Heart left ventricle (tissue), 16 donors: ENCODE results near the gene EIF4G1. TPM values are rescaled to one million over a fixed set of nuclear protein-coding genes. Genes with fewer than 3 reads are reported as not detected.

ENCODE experiments used
- ATAC-seq, 4 donors: fragments of 200-7000 bp; cut with Tn5 transposase; one replicate each; pipeline ENCODE4 v1.9.1; 2020 to 2022; ENCODE audit warnings: moderate library complexity in 4 of 4, mild to moderate bottlenecking in 3 of 4, moderate number of reproducible peaks in 1 of 4
- DNase-seq, 5 donors: peaks; one replicate each; pipeline ENCODE4 v3.0.0-alpha.2; 2020
- H3K27ac ChIP-seq, 12 donors: fragments of 200-600 bp; sonication (generic) in 4 of 12; one replicate each; pipeline versions ENCODE4 v1.5.0 to v1.8.0; 2016 to 2022; ENCODE audit warnings: mild to moderate bottlenecking in 2 of 12
- H3K27me3 ChIP-seq, 9 donors: fragments of 200-600 bp; sonication (generic) in 2 of 9; one replicate each; pipeline versions ENCODE4 v1.5.1 to v1.8.0; 2016 to 2022; ENCODE audit warnings: mild to moderate bottlenecking in 3 of 9
- H3K36me3 ChIP-seq, 9 donors: fragments of 200-600 bp; sonication (generic) in 2 of 9; one replicate each; pipeline versions ENCODE4 v1.5.0 to v1.8.0; 2018 to 2022; ENCODE audit warnings: mild to moderate bottlenecking in 2 of 9
- H3K4me1 ChIP-seq, 12 donors: fragments of 200-600 bp; sonication (generic) in 4 of 12; one replicate each; pipeline versions ENCODE4 v1.5.0 to v1.8.0; 2016 to 2022; ENCODE audit warnings: mild to moderate bottlenecking in 3 of 12
- H3K4me3 ChIP-seq, 12 donors: fragments of 200-600 bp; sonication (generic) in 4 of 12; one replicate each; pipeline versions ENCODE4 v1.5.0 to v1.8.0; 2017 to 2022; ENCODE audit warnings: mild to moderate bottlenecking in 9 of 12, moderate library complexity in 4 of 12
- H3K9me3 ChIP-seq, 12 donors: fragments of 200-600 bp; sonication (generic) in 4 of 12; one replicate each; pipeline versions ENCODE4 v1.5.0 to v1.8.0; 2016 to 2022; ENCODE audit warnings: mild to moderate bottlenecking in 1 of 12
- CTCF ChIP-seq, 12 donors: fragments of 200-600 bp; sonication (generic) in 4 of 12; IDR thresholded peaks; one replicate each; pipeline versions ENCODE4 v1.5.0 to v1.8.0; 2018 to 2022; ENCODE audit warnings: antibody characterized with exemption in 12 of 12, mild to moderate bottlenecking in 5 of 12
- POLR2A ChIP-seq, 2 donors: fragments of 450-650 bp; IDR thresholded peaks; one replicate each; pipeline ENCODE4 v1.6.1; 2017; ENCODE audit warnings: antibody characterized with exemption in 2 of 2, mild to moderate bottlenecking in 2 of 2, moderate library complexity in 2 of 2
- WGBS, 4 donors: extraction: QIAGEN DNeasy Blood & Tissue Kit in 2 of 4; methylation state at CpG; one replicate each; pipeline versions ENCODE4 v1.1.5 to v1.1.7; 2013 to 2018; 5-methylcytosine and 5-hydroxymethylcytosine counted together
- intact Hi-C, 10 donors: fragments of 100-400 bp; cut with DNase I; formaldehyde crosslinking; loops; one replicate each; pipeline versions ENCODE4 v1.11.1 to v1.14.2; 2022
- polyA plus RNA-seq, 2 donors: library from polyadenylated mRNA; stranded (reverse); fragments of 200-250 nt; gene quantifications; one replicate each; pipeline ENCODE4 v1.2.3, GENCODE V29; 2013
- total RNA-seq, 9 donors: library from RNA; depleted of rRNA in 2 of 9; stranded (reverse); fragments of >200 nt in 2 of 9; fragmentation: NEBNext Ultra II Directional in 3 of 9; extraction: Animal tissue kit (Norgen Biotek cat#: 25700) in 3 of 9; gene quantifications; one replicate each; pipeline versions ENCODE4 v1.1.0 to v1.2.4, GENCODE V29; 2016 to 2023
- donor health status: ischemic (EF 13 %, LVEDD 7.1; RV severe dilation, severe dysfunction).
- donor health status: healthy with polysubstance abuse.
- donor health status: DM: no; HTN: yes; CAD: no.
- donor health status: DM: no; HTN: no; CAD: no.
- donor health status: ischemic (EF 25% LVEDD 6.9; RV normal size, moderate dysfunction).
- donor health status: ischemic (EF 25% LVEDD 5.7; RV mildly dilated, moderate dysfunction).
- donor health status: healthy.
- donor health status: DM: yes; HTN: yes; CAD: no.
- donor health status: ischemic (EF 35%, LVEDD 5.7; RV mildly dilated, moderate dysfunction).
- donor health status: nonischemic (EF 11% LVEDD 7.7; RV severe dilation, severe dysfunction).
- donor health status: DM: yes; HTN: yes; CAD: no.
- donor health status: PGD.
- donor health status: ischemic (EF 29% LVEDD 5.4; RV normal size, mild dysfunction).
- donor health status: nonischemic (EF 23%, LVEDD 6.1; RV moderate dilation, normal function).

Gene EIF4G1
- total and polyA plus RNA-seq, 11 donors, result 178 to 407 (median 229) TPM

GRCh38 chr3:184360929-184361531 is 46.6 kb downstream of the EIF4G1 start:
- 9 to 34% (median 10%) methylated on average over 6 to 24 of the region's 24 CpGs for WGBS, 4 donors
- Histone ChIP-seq H3K27ac (peak overlapping the region; percentile 97 to 100 (median 100)), H3K4me1 (peaks cover 0 to 31% (median 22%) of the 10 kb centered on the region in 12 donors), H3K4me3 (peak overlapping the region; percentile 63 to 100 (median 91)), H3K27me3 (no peaks in the 10 kb centered on the region), H3K36me3 (peaks cover 0 to 22% (median 14%) of the 10 kb centered on the region in 9 donors), H3K9me3 (no peaks in the 10 kb centered on the region)
- DNase-seq (no peak), ATAC-seq (no peak)
- TF ChIP-seq CTCF (IDR thresholded peaks at IDR 0.05) (no peak), POLR2A (IDR thresholded peaks at IDR 0.05) (no peak)
- intact Hi-C loops, result loop anchor here in 3 of 10 donors (5.0 to 10.0 kb wide), 4 partner anchors 46 to 416 kb away; partner anchors contain the start of gene EIF4G1 (in 1 of the 3)

GRCh38 chr3:184361532-184361931 is 47.1 kb downstream of the EIF4G1 start, which contains the start of the genes CLCN2 and POLR2H:
Gene CLCN2, minus strand, starts transcription at chr3:184361605. Its CDS starts 126 bp downstream, at chr3:184361479.
Gene POLR2H, plus strand, starts transcription at chr3:184361710. Its CDS starts 1,783 bp downstream, at chr3:184363493.
- intact Hi-C loops, result loop anchor here in 3 of 10 donors (5.0 to 10.0 kb wide), 4 partner anchors 47 to 416 kb away; partner anchors contain the start of gene EIF4G1 (in 1 of the 3)
- ATAC-seq (peak; percentile 4 to 69 (median 50)), DNase-seq (peak; percentile 46 to 81 (median 71))
- TF ChIP-seq POLR2A (IDR thresholded peaks at IDR 0.05), result peak in 1 of 2 donors; percentile 71
- no peak for TF ChIP-seq CTCF (IDR thresholded peaks at IDR 0.05)
- H3K4me3 ChIP-seq, result peak within 1 kb of the TSS; percentile 63 to 100 (median 91)
- H3K9me3 ChIP-seq, result no peaks in the 10 kb centered on the region
- whole genome bisulfite sequencing, 4 donors, result 0 to 1% (median 0%) methylated on average over 1 to 56 of the region's 56 CpGs
- no peaks in the 10 kb centered on the region for H3K27me3 ChIP-seq
- peak within 1 kb of the TSS; percentile 97 to 100 (median 100) for H3K27ac ChIP-seq
- peaks cover 0 to 27% (median 19%) of the 10 kb centered on the region in 9 donors for H3K36me3 ChIP-seq
- H3K4me1 ChIP-seq, result peaks cover 0 to 31% (median 22%) of the 10 kb centered on the region in 12 donors

- Histone ChIP-seq H3K27me3 (no peaks in the 10 kb centered on the region), H3K36me3 (peaks cover 0 to 27% (median 24%) of the 10 kb centered on the region in 9 donors), H3K4me1 (peaks cover 0 to 31% (median 22%) of the 10 kb centered on the region in 12 donors), H3K9me3 (no peaks in the 10 kb centered on the region), H3K27ac (peak overlapping the region; percentile 97 to 100 (median 100)), H3K4me3 (peak overlapping the region; percentile 63 to 100 (median 91))
- WGBS, 4 donors, result 0 to 1% (median 0%) methylated on average over 22 to 38 of the region's 38 CpGs
- ATAC-seq (peak; percentile 24 to 50 (median 48)), DNase-seq (peak; percentile 64 to 79 (median 76))
- intact Hi-C loops, result loop anchor here in 3 of 10 donors (2.0 to 10.0 kb wide), 5 partner anchors 47 to 415 kb away; partner anchors contain the start of gene EIF4G1 (in 2 of the 3)
- TF ChIP-seq POLR2A (IDR thresholded peaks at IDR 0.05) (no peak), CTCF (IDR thresholded peaks at IDR 0.05) (no peak)
Measured at GRCh38 chr3:184361932-184362667, 47.7 kb downstream of the EIF4G1 start.
